GM21447 (cell line): ENCODE measurements around the gene ULK4.

Experiments
- ATAC-seq: cut with Tn5 transposase; IDR thresholded peaks from one replicate; pipeline ENCODE4 v1.9.1; 2021; ENCODE audit not compliant: unreplicated experiment

Gene ULK4

GRCh38 chr3:41328926-41329325 is 633.0 kb downstream of the ULK4 start:
- ATAC-seq: no peak

DNA sequence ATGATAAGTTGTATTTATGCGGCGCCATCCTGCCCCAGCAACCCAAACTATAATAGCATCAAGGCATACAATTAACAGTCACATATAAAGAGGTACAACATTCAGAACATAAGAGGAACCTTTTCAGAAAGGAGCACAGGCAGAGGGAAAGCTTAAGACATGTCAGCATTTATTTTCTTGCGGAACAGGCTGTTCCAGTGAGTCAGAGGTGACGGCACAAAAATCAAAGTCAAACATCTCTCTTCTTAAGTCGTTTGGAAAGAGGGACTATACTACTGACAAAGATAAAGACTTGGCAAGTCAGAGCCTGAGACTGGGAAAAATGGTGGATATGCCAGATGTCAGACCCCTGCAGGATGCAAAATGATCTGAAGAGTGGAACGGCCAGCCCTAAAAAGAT is 634.2 kb downstream of the ULK4 start:
- no peak for ATAC-seq

GRCh38 chr3:41324156-41324475 is 637.8 kb downstream of the ULK4 start:
- no peak for ATAC-seq

DNA sequence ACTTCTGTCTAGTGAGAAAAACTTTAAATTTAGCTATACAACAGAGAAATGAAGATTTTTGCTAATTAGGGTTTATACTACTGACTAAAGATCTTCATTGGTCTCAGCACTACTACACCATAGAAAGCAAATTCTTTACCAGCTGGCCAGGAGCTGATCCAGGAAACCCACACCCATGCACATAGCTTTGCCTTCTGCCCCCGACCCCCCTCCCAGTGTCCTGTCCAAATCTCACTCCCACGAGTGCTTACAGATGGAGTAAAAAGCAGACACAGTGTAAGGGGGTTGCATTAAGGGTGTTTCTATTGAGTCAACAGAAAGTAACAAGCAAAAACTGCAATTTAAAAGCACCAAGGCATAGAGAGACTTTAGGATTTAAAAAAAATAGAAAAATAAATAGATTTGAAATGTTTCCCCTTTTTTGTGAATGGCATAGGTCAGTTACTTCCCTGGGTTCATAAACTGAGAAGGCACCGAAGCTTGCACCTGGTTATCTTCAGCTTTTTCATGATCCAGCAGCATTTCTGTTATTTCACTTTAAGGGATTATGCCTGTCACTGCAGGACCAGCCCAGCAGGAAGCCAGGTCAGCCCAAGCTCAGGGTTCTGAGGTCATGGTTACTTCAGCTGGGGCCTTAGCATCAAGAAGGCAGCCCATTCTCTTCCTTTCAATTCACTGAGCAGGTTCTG is 638.3 kb downstream of the ULK4 start:
- no peak for ATAC-seq

DNA sequence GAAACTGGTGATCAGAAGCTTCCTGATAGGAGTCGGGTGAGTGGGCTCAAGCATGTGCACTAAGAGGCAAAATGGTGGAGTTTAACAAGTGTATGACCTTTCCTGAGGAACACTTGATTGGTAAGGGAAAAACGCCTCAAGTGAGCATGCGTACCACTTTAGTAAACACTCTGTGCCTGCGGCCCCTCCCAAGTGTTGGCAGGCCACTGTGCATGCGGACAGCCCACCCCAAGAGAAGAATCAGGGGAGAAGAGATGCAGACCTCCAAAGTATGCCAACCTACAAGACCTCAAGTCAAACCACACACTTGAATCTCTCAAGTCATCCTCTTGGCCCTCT is 640.3 kb downstream of the ULK4 start:
- no peak for ATAC-seq

GRCh38 chr3:41320953-41321641 is 640.8 kb downstream of the ULK4 start:
- ATAC-seq: no peak

GRCh38 chr3:41318520-41318919 is 643.4 kb downstream of the ULK4 start:
- ATAC-seq: no peak

DNA sequence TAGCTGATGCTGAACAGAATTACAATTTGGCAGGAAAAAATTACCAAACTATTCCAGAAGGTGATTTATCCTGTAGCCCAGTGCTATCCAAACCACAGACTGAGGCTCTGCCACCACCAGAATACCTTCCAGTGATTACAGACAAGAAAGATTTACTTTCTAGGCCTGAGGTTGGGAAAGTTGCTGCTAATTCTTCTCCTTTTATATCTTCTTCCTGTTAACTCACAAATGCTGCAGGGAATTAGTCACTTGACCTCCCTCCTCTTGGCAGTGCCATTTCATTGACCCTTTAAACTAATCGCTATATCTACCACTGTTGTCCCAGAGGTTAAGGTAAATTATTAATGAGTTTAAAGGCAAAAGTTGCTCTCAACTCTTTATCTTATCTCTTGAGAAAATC is 644.2 kb downstream of the ULK4 start:
- no peak for ATAC-seq

DNA sequence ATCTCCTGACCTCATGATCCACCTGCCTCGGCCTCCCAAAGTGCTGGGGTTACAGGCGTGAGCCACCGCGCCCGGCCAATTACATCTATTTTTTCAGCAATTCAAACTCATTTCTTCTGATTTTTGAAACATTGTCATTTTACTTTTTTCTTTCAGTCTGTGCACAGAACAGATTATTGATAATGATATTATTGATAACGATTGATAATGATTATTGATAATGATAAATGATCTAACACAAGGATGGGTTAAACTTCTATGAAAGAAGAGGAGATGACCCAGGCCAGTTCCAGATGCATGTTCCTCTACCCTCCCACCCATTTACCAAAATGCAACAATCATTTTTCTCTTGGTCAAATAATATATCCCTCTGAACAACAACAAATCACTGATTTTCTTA is 644.6 kb downstream of the ULK4 start:
- ATAC-seq: no peak

GRCh38 chr3:41315126-41315525 is 646.8 kb downstream of the ULK4 start:
- ATAC-seq: no peak

DNA sequence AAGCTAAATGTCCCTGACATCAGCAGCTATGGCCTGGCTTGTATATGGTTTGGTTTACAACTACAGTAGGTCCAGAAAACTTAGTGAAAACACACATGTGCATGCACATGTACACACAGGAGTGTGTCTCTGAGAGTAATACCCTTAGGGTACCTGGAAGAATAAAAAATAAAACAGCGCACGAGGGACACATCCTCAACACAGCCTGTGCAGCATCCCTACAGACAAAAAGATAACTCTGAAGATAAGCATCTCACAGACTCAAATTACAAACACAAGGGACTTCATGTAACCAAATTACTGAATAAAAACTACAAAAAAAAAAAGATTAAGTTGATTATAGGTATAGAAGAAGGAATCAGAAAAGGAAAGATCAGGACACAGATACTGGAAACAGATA is 653.8 kb downstream of the ULK4 start:
- ATAC-seq: no peak

DNA sequence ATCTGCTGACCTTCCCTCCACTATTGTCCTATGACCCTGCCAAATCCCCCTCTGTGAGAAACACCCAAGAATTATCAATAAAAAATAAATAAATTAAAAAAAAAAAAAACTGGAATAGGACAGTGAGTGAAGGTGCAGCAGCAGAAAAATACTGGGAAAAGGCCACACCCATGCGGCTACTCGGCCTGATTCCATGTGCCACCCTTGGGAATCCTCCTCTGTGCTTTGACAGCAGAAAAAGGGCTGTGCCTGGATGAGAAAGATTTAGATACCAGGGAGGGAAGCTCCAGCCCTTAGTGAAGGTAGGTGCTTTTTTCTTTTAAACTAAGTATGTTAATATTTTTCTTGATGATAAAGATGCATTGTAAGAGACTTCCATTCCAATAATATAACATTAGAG is 654.8 kb downstream of the ULK4 start:
- no peak for ATAC-seq

- no peak for ATAC-seq
Observed at GRCh38 chr3:41304593-41304992, 657.3 kb downstream of the ULK4 start.

DNA sequence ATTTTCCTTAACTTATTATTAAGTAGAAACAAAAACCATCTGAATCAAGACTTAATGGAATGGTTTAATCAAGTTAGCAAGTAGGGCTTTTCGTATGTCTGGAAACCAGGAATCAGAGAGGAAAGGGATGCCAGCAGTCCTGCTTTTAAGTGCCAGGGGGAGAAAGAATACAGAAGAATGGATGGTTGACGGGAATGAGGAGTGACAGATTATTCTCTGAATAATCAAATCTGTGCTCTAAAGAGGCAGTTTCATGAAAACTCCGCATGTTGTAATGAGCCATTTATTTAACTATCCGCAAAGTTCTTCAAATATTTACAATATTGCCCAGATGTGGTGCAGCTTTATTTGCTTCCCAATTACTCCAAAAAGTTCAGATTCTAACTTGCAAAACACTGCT is 659.6 kb downstream of the ULK4 start:
- ATAC-seq: no peak

DNA sequence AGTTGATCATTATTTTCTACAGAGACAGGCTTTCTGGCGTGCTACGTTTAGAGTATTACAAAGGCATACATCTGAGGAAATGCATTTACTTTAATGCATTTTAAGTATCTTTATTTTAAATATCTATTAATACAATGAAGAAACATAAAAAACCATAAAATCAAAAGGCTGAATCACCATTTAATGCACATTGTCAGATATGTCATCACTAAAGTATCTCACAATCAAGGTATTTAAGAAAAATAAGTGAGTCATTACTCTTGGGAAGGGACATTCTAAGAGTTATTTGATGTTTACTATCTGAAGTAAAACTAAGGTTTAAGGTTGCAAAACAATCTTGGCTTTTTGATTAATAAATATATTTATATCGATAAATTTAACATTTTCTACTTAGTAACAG is 660.4 kb downstream of the ULK4 start:
- no peak for ATAC-seq

DNA sequence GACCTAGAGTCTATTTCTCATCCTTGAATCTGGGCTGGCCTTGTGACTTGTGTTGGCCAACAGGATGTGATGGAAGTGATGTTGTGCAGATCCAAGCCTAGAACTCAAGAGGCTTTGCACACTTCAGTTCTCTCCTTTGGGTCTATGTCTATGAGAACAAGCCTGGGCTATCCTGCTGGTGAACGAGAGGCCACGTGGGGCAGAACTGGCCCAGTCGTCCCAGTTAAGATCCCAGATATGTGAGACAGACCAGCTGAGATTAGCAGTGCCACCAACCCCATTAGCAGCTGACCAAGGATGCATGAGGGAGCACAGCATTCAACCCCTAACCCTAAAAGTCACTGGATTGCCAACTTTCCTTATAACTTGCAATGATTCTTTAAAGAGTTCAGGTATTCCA is 662.9 kb downstream of the ULK4 start:
- no peak for ATAC-seq

DNA sequence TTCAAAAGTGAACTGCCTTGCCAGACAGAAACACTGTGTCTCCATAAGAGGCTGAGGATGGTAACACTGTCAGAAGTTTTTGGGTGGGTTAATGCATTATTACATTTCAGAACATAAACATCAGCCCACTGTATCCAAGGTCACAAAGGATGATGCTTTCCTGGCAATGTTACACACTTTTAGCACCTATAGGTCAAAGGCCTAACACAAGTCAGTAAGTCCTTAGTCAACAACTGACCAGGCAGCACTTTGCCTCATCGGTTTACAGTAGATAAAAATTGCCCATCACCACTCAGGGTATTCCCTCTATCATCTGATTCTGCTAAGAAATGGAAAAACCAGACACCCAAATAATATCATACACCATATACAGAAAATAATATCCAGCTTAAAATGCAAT is 664.2 kb downstream of the ULK4 start:
- ATAC-seq: no peak

DNA sequence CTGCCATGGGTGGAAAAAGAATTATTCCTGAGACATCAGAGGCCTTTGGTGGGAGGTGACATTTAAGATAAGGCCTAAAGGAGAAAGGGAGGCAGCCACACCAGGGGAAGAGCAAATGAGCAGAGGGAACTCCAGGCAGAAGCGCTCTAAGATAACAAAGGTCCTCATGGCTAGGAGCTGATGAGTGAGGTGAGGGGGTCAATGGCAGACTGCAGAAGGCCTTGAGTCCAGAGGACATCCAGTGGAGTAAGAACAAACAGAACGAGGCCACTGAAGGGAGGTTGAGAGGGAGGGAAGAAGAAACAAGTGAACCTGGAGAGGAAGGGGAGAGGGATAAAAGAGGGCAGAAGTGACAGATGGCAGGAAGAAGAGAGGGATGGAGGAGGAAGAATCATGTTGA is 665.3 kb downstream of the ULK4 start:
- ATAC-seq: no peak

GRCh38 chr3:41295740-41296139 is 666.2 kb downstream of the ULK4 start:
- ATAC-seq: no peak

- ATAC-seq: no peak
Observed at GRCh38 chr3:41293169-41293681, 668.7 kb downstream of the ULK4 start.

DNA sequence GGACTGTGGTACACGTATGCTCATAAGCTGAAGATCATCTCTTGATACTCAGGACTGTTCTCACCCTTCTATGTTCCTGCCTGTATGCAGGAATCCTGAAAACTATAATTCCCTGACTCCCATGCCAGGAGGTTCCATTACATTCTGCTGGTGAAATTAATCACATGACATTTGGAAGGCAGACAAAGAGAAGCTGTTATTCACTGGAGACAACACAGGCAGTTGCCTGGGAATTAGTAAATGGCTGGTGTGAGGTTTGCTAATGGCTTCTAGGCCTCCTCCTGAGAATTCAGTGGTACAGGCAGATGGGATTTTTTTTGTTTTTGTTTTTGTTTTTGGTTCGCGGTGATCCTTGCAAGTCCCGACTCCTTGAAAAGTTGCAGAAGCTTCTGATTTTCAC is 671.2 kb downstream of the ULK4 start:
- ATAC-seq: no peak

GRCh38 chr3:41290306-41290705 is 671.6 kb downstream of the ULK4 start:
- ATAC-seq: no peak

- ATAC-seq: no peak
Observed at GRCh38 chr3:41288785-41289184, 673.1 kb downstream of the ULK4 start.
